ENCODE results near the gene CXCR5.

Gene CXCR5

GRCh38 chr11:118929501-118930093 is 45.9 kb downstream of the CXCR5 start:
- DNase-seq, result peak; percentile 79

GRCh38 chr11:118930094-118930712 is 46.5 kb downstream of the CXCR5 start:
- DNase-seq, result peak; percentile 96

- DNase-seq, result no peak
Observed at GRCh38 chr11:118931571-118931970, 47.9 kb downstream of the CXCR5 start.

- no peak for DNase-seq
Observed at GRCh38 chr11:118933486-118933885, 49.8 kb downstream of the CXCR5 start.

- no peak for DNase-seq
Observed at GRCh38 chr11:118935376-118935775, 51.7 kb downstream of the CXCR5 start.

- DNase-seq, result no peak
Observed at GRCh38 chr11:118938491-118939403, 55.1 kb downstream of the CXCR5 start.

- DNase-seq, result no peak
Observed at GRCh38 chr11:118939404-118939915, 55.8 kb downstream of the CXCR5 start.

GRCh38 chr11:118939953-118940598 is 56.4 kb downstream of the CXCR5 start:
- peak; percentile 71 for DNase-seq

- DNase-seq, result no peak
Observed at GRCh38 chr11:118947091-118947490, 63.4 kb downstream of the CXCR5 start.

All from stimulated activated CD8-positive, alpha-beta memory T cell treated with anti-CD3 and anti-CD28 coated beads, Interleukin-4, amount 100 ng/mL, for 48 hours (primary cell).